ENCODE results near the gene HNRNPA3.
"Not testable (repeated sequence)": the region's sequence is repeated elsewhere in the genome, so short reads cannot be mapped to it uniquely, and the experiment has no call there.

HNRNPA3 gene

GRCh38 chr2:177212106-177212890 lies at the start of gene HNRNPA3:
HNRNPA3 (plus strand) TSS chr2:177212794; CDS start chr2:177212800, 6 bp downstream.
- DNase-seq = peak; percentile 99

GRCh38 chr2:177164131-177164530 lies 48.5 kb upstream of the HNRNPA3 start:
- DNase-seq = no peak

GRCh38 chr2:177164584-177165052 lies 48.0 kb upstream of the HNRNPA3 start:
- DNase-seq = peak; percentile 78

DNA sequence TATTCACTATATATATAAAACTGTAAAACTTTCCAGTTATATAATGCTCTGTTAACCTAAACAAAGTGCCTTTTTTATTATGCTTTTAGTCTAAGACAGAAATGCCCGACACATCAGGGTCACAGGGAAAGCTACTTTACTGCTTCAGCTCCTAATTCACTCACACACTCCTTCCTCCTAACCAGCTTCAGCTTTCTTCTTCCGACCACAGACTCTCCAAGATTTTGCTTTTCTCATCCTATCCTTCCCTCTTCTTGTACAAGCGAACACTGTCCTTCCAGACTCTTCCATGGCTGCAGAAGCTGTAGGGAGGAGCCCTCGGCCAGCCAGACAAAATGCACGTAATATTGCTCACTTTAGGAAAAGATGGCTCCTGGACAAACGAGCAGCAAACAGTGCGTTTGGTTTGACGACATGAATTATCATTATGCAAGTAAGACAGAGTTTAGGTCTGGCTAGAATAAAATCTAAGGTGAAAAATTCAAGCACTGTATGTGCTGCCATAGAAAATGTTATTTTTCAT lies 47.5 kb upstream of the HNRNPA3 start:
- DNase-seq = no peak

DNA sequence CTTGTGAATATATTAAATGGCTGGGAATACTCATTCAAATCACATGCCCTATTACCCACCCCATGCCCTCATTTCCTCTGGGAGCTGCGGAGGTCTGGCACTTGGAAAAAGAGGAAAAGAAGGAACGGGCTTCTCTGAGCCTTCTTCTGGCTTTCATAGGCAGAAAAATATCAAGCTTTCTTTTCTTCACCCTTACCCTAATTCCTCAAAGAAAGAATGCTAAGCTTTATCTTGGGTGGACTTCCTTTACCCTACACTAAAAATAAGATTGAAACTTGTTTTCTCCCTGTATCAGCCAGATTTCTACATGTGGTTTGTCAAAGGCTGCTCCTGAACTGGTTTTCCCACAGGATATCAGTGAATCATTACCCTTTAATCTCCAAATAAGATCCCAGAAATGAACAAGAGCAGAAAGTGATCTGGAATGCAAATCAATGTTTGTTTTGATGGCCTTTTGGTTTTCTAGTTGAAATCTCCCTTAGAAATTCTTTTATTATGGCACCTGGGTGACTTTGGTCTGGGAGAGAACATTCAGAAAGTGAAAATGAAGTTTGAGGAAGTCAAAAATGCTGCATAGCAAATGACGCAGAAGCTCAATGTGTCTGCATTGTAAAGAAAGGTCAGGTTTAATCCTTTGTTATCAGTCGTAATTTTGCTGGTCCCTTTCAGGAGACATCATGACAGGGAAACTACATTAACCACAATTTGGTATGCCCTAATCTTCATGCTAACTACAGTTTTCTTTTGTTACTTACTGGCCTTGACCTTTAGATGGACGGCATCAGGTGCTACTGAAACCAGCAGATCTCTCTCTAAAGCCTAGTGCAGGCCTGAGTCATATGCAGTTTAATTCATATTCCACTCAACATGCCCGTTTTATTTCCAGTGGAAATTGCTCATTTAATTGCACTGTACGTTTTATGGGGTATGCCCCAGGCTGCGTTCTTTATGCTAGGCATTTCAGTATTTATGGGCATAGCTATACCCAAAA lies 46.6 kb upstream of the HNRNPA3 start:
- DNase-seq = no peak

GRCh38 chr2:177169810-177170514 lies 42.6 kb upstream of the HNRNPA3 start:
- DNase-seq = no peak

GRCh38 chr2:177171418-177171865 lies 41.2 kb upstream of the HNRNPA3 start:
- DNase-seq = no peak

DNA sequence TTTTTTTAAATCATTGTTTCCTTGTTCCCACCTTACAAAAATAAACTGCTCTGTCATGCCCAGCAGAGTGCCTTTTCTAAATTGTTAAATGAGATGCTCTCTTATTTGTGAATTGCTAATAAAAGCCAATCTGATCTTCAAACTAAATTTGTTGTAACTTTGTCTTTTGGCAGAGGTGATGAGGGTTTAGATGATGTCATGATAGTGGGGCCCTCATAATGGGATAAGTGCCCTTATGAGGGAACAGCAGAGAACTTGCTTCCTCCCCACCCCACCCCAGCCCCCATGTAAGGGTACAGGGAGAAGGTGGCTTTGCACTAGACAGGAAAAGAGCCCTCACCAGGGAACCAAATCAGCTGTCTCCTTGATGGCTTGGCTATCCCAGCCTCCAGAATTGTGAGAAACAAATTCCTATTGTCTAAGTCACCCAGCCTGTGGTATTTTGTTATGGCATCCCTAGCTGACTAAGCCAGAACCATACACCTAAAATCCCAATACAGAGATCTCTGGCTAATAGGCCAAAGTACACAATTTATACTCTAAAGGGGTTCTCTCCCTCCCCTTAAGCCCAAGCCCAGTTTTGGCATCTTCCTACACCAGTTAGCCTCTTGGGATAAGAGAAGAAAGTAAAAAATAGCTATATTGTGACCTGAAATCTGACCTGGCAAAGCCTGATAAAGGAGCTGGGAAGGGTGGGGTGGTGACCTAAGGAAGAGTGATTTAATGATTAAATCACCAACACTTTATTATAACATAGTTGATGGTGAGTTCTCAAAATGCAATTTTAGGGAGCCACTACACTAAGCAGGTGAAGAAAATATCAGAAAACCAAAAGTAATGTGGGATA lies 40.3 kb upstream of the HNRNPA3 start:
- DNase-seq = no peak

GRCh38 chr2:177174486-177174885 lies 38.1 kb upstream of the HNRNPA3 start:
- DNase-seq = no peak

- DNase-seq = no peak
Measured at GRCh38 chr2:177175917-177176668, 36.5 kb upstream of the HNRNPA3 start.

DNA sequence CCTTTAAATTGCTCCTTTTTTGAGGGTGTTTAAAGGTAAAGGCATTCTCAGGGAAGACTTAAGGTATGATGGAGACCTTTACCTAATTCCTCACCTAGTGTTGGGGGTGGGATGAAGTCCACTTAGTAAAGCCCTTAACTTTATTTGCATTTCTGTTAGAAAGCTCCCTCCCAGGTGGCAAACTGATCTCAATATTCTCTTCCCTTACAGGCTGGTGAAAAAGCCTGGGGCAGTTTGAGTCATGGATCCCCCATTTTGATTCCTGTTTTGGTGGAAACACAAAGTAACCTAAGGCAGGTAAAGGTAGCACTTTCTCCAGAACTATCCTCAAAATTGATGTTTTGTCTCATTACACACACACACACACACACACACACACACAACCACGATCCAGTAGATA lies 33.8 kb upstream of the HNRNPA3 start:
- no peak for DNase-seq

GRCh38 chr2:177179227-177179626 lies 33.4 kb upstream of the HNRNPA3 start:
- no peak for DNase-seq

GRCh38 chr2:177179671-177180070 lies 32.9 kb upstream of the HNRNPA3 start:
- DNase-seq = not testable (repeated sequence)

GRCh38 chr2:177180269-177181000 lies 32.2 kb upstream of the HNRNPA3 start:
- no peak for DNase-seq

- no peak for DNase-seq
Measured at GRCh38 chr2:177183860-177184259, 28.7 kb upstream of the HNRNPA3 start.

DNA sequence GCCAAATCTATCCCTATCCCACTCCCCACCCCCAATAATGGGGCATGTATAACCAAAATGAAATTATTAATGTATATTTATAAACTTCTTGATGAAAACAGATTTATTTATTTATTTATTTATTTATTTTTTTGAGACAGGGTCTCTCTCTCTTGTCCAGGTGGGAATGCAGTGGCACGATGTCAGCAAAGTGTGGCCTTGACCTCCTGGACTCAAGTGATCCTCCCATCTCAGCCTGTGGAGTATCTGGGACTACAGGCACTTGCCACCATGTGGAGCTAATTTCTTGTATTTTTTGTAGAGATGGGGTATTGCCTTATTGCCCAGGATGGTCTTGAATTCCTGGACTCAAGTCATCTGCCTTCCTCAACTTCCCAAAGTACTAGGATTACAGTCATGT lies 28.0 kb upstream of the HNRNPA3 start:
- DNase-seq = no peak

GRCh38 chr2:177186038-177186437 lies 26.6 kb upstream of the HNRNPA3 start:
- DNase-seq = not testable (repeated sequence)

DNA sequence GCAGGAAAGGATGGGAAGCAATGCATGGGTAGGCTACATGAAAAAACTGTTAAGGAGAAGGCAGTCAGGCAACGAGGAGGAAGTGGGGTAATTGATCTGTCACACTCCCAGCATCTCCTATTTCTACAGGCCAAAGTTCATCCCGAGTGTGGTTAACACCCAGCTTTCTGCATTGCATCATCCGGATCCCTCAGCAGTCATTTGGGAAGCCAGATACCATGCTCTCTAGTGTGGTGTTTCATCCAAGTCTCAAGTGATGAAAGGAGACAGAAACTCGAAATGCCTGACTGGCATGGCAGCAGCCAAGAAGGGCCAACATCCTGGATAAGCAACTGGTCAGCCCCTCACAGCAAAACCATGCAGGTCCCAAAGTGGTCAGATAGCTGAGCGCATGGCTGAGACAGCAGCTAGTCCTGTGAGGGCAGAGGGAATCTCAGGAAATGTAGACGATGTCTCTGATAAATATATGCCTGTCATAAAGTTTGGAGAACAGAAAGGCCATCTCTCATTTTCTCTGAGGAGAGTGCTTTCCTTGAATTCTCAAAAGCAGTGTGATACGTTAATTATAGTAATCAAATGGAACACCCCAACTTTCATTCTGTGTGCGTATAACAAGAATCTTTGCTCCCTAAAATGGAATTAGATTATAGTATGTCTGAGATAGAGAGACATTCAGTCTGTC lies 24.8 kb upstream of the HNRNPA3 start:
- no peak for DNase-seq
